Panc1 (cell line): Measurements from ENCODE around the gene ASGR2. TPM values are rescaled to one million over a fixed set of nuclear protein-coding genes. Genes with fewer than 3 reads are reported as not detected.

ENCODE experiments used
- ATAC-seq: fragments of 200-7000 bp; cut with Tn5 transposase; 2 replicates; pipeline ENCODE4 v1.9.1; 2020; ENCODE audit warnings: mild to moderate bottlenecking, moderate library complexity
- BruUV-seq: library from RNA; stranded (reverse); fragments of 400-500 nt; replicated peaks from 2 replicates; lab custom pipeline; 2021; lab: Mats Ljungman, UMichigan
- CTCF ChIA-PET: fragments of 300-600 bp; sonication (Branson Sonifier 250); formaldehyde crosslinking; loops from one replicate; lab custom pipeline; 2022; ENCODE audit warnings: antibody characterized with exemption; lab: Charles Lee
- POLR2A ChIA-PET: fragments of 300-600 bp; sonication (Branson Sonifier 250); formaldehyde crosslinking; loops from one replicate; lab custom pipeline; 2022; ENCODE audit warnings: antibody characterized with exemption; lab: Charles Lee
- DNase-seq: peaks from one replicate; pipeline ENCODE4 v3.0.0-alpha.2; 2010; ENCODE audit warnings: low read depth, low spot score
- H3K27ac ChIP-seq: 2 replicates; pipeline ENCODE4 v1.5.1; 2011; ENCODE audit warnings: mild to moderate bottlenecking, low read length, inconsistent platforms
- H3K27me3 ChIP-seq: fragments of 200-500 bp; sonication (Bioruptor generic); 2 replicates; pipeline ENCODE4 v1.6.0; 2014; ENCODE audit warnings: low read length, inconsistent platforms; ENCODE audit not compliant: control insufficient read depth, insufficient read depth
- H3K36me3 ChIP-seq: fragments of 200-500 bp; sonication (Bioruptor generic); 2 replicates; pipeline ENCODE4 v1.5.1; 2014; ENCODE audit warnings: inconsistent platforms, mild to moderate bottlenecking, low read length, moderate library complexity; ENCODE audit not compliant: control insufficient read depth, insufficient read depth
- H3K4me1 ChIP-seq: 2 replicates; pipeline ENCODE4 v1.5.1; 2011; ENCODE audit warnings: inconsistent platforms, mild to moderate bottlenecking, low read length, moderate library complexity; ENCODE audit not compliant: control insufficient read depth, insufficient read depth
- H3K4me3 ChIP-seq, 2 experiments: 2 replicates each; pipeline ENCODE4 v1.5.1; 2011 to 2012; ENCODE audit warnings: low read depth in 2 of 2, low read length in 2 of 2, mild to moderate bottlenecking in 2 of 2, inconsistent platforms in 1 of 2, moderate library complexity in 1 of 2
- H3K9me3 ChIP-seq: fragments of 200-500 bp; sonication (Bioruptor generic); 2 replicates; pipeline ENCODE4 v1.5.1; 2014; ENCODE audit warnings: low read depth, mild to moderate bottlenecking, inconsistent platforms, low read length, moderate library complexity; ENCODE audit not compliant: control insufficient read depth, insufficient read depth
- POLR2AphosphoS5 ChIP-seq: IDR thresholded peaks from 2 replicates; pipeline ENCODE4 v1.6.1; 2012; ENCODE audit warnings: mild to moderate bottlenecking, low read depth, low read length, moderate library complexity
- SIN3A ChIP-seq: IDR thresholded peaks from 2 replicates; pipeline ENCODE4 v1.6.1; 2012; ENCODE audit warnings: low read depth, mild to moderate bottlenecking, low read length, moderate library complexity, borderline replicate concordance; ENCODE audit not compliant: insufficient read depth
- TCF7L2 ChIP-seq: IDR thresholded peaks from 2 replicates; pipeline ENCODE4 v1.6.1; 2011; ENCODE audit warnings: mild to moderate bottlenecking, low read depth, low read length, inconsistent platforms
- in situ Hi-C: cut with HindIII; loops from 2 replicates; pipeline ENCODE4 v1.10.0; 2016; ENCODE audit warnings: low sequenced_read_pairs, low pct_unique_long_range_greater_than_20kb
- intact Hi-C: fragments of 100-400 bp; cut with micrococcal nuclease; formaldehyde crosslinking; loops from one replicate; pipeline ENCODE4 v1.10.0; 2022; ENCODE audit not compliant: unreplicated experiment
- total RNA-seq: library from RNA; stranded (reverse); gene quantifications from one replicate; pipeline ENCODE4 v1.2.1, GENCODE V29; 2021; ENCODE audit not compliant: unreplicated experiment
- TF ChIP-seq, protein P1 (sequence below), 2 experiments: IDR thresholded peaks; 2 replicates each; pipeline ENCODE4 v1.6.1; 2011 to 2012; ENCODE audit warnings: low read depth in 2 of 2, control low read depth in 1 of 2, low read length in 1 of 2, mild to moderate bottlenecking in 1 of 2, moderate library complexity in 1 of 2; ENCODE audit not compliant: insufficient read depth in 1 of 2
- TF ChIP-seq, protein P2 (sequence below): fragments of 450-650 bp; IDR thresholded peaks from 2 replicates; pipeline ENCODE4 v1.5.1; 2017; ENCODE audit warnings: mild to moderate bottlenecking

Gene ASGR2
- total RNA-seq, 1 experiment from 2014 or later = 0.21 TPM

GRCh38 chr17:7078711-7079110 lies 35.9 kb downstream of the ASGR2 start (continued):
- TF ChIP-seq, protein P1, sequence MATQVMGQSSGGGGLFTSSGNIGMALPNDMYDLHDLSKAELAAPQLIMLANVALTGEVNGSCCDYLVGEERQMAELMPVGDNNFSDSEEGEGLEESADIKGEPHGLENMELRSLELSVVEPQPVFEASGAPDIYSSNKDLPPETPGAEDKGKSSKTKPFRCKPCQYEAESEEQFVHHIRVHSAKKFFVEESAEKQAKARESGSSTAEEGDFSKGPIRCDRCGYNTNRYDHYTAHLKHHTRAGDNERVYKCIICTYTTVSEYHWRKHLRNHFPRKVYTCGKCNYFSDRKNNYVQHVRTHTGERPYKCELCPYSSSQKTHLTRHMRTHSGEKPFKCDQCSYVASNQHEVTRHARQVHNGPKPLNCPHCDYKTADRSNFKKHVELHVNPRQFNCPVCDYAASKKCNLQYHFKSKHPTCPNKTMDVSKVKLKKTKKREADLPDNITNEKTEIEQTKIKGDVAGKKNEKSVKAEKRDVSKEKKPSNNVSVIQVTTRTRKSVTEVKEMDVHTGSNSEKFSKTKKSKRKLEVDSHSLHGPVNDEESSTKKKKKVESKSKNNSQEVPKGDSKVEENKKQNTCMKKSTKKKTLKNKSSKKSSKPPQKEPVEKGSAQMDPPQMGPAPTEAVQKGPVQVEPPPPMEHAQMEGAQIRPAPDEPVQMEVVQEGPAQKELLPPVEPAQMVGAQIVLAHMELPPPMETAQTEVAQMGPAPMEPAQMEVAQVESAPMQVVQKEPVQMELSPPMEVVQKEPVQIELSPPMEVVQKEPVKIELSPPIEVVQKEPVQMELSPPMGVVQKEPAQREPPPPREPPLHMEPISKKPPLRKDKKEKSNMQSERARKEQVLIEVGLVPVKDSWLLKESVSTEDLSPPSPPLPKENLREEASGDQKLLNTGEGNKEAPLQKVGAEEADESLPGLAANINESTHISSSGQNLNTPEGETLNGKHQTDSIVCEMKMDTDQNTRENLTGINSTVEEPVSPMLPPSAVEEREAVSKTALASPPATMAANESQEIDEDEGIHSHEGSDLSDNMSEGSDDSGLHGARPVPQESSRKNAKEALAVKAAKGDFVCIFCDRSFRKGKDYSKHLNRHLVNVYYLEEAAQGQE (IDR thresholded peaks at IDR 0.05; ENCODE audit: insufficient read depth in 1 of 2, low read depth in 2 of 2, low read length in 1 of 2) = no peak

- intact Hi-C loops = no loop called here
- ChIA-PET POLR2A (interaction anchor here (0.6 kb wide), 1 partner anchor 10 kb away, joined by 4 read pairs; no protein-coding TSS in a partner anchor), CTCF (no interaction called here)
- DNase-seq = no peak
- no peak overlapping the region for H3K4me3 ChIP-seq
- in situ Hi-C loops = no loop called here
- no peaks in the 10 kb centered on the region for H3K36me3 ChIP-seq
- H3K27ac ChIP-seq = no peak overlapping the region
- no peak for ATAC-seq
- BruUV-seq = no TSS peak
- H3K4me1 ChIP-seq = no peaks in the 10 kb centered on the region
- no peaks in the 10 kb centered on the region for H3K27me3 ChIP-seq
- TF ChIP-seq POLR2AphosphoS5 (no peak), SIN3A (no peak), TCF7L2 (no peak)
- TF ChIP-seq, protein P1 (IDR thresholded peaks at IDR 0.05; ENCODE audit: insufficient read depth in 1 of 2, low read depth in 2 of 2, low read length in 1 of 2) = no peak
- TF ChIP-seq, protein P2, sequence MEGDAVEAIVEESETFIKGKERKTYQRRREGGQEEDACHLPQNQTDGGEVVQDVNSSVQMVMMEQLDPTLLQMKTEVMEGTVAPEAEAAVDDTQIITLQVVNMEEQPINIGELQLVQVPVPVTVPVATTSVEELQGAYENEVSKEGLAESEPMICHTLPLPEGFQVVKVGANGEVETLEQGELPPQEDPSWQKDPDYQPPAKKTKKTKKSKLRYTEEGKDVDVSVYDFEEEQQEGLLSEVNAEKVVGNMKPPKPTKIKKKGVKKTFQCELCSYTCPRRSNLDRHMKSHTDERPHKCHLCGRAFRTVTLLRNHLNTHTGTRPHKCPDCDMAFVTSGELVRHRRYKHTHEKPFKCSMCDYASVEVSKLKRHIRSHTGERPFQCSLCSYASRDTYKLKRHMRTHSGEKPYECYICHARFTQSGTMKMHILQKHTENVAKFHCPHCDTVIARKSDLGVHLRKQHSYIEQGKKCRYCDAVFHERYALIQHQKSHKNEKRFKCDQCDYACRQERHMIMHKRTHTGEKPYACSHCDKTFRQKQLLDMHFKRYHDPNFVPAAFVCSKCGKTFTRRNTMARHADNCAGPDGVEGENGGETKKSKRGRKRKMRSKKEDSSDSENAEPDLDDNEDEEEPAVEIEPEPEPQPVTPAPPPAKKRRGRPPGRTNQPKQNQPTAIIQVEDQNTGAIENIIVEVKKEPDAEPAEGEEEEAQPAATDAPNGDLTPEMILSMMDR = no peak
- no peaks in the 10 kb centered on the region for H3K9me3 ChIP-seq
These were observed 36.6 kb downstream of the ASGR2 start for GRCh38 chr17:7077911-7078546.

- intact Hi-C loops = no loop called here
- POLR2A ChIA-PET = no interaction called here
- in situ Hi-C loops = no loop called here
- no TSS peak for BruUV-seq
- DNase-seq (no peak), ATAC-seq (no peak)
- H3K9me3 ChIP-seq = no peaks in the 10 kb centered on the region
- no peaks in the 10 kb centered on the region for H3K36me3 ChIP-seq
- no peak overlapping the region for H3K4me3 ChIP-seq
- H3K27me3 ChIP-seq = no peaks in the 10 kb centered on the region
- no peaks in the 10 kb centered on the region for H3K4me1 ChIP-seq
- no peak for TF ChIP-seq POLR2AphosphoS5
- no peak for TF ChIP-seq TCF7L2
- H3K27ac ChIP-seq = no peak overlapping the region
- CTCF ChIA-PET = interaction anchor here (0.5 kb wide), 1 partner anchor 68 kb away, joined by 3 read pairs; no protein-coding TSS in a partner anchor
These were observed 39.7 kb downstream of the ASGR2 start for GRCh38 chr17:7074931-7075330.
